Stimulated activated CD8-positive, alpha-beta memory T cell treated with anti-CD3 and anti-CD28 coated beads, Interleukin-7, amount 100 ng/mL, for 4 hours (primary cell): Measurements from ENCODE around the gene AIG1.

ENCODE experiments used
- DNase-seq, 2 donors: peaks; one replicate each; pipeline ENCODE4 v3.0.0-alpha.2; 2020; ENCODE audit warnings: low read depth in 2 of 2

AIG1 gene

DNA sequence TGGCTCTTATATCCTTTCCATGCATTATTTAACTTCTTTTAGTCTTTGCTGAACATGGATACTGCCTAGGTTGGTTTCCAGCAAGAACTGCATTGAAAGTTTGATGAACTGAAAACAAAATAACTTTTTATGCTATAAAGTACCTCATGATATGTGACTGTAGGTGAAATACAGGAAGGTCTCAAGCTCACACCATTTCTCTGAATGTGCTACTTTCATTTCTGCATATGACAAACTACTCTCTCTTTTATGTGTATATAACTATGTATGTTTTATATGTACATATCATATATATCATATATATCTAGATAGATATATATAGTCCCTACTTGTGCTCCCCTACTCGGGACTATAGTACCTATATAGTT, 65.9 kb downstream of the AIG1 start:
- DNase-seq, result no peak

GRCh38 chr6:143127941-143128680, 67.4 kb downstream of the AIG1 start:
- DNase-seq, result no peak

DNA sequence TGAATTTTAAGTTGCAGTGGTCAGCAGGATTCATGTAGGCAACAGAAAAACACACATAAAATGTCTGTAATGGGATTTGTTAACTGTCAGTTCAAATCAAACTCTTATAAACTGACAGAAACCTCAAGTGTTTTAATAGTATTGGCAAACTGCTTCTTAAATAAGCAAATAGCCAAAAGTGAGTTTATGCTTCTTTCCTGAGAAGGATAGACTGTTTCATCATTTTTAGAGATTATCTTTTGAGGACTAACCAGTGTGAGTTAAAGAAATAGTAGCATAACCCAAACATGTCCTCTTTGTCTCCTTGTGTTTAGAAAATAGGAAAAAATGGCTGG, 68.0 kb downstream of the AIG1 start:
- no peak for DNase-seq

GRCh38 chr6:143130928-143131327, 70.2 kb downstream of the AIG1 start:
- no peak for DNase-seq

DNA sequence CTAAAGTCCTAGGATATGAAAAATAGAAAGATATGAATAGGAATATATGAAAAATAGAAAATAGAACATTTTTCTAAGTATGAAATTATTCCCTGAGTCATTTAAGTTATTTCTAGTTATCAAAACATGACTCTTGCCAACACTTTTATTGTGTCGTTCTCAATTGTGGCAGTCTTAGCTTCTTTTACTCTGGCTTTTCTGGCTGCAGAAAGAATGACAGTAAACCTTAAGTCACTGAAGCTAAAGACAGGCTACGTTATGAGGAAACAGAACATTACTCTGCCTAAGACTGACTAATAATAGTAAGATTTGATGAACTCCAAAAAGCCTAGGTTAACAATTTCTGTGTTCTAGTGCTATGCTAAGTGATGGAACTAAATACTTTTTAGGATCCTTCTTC, 74.6 kb downstream of the AIG1 start:
- no peak for DNase-seq

DNA sequence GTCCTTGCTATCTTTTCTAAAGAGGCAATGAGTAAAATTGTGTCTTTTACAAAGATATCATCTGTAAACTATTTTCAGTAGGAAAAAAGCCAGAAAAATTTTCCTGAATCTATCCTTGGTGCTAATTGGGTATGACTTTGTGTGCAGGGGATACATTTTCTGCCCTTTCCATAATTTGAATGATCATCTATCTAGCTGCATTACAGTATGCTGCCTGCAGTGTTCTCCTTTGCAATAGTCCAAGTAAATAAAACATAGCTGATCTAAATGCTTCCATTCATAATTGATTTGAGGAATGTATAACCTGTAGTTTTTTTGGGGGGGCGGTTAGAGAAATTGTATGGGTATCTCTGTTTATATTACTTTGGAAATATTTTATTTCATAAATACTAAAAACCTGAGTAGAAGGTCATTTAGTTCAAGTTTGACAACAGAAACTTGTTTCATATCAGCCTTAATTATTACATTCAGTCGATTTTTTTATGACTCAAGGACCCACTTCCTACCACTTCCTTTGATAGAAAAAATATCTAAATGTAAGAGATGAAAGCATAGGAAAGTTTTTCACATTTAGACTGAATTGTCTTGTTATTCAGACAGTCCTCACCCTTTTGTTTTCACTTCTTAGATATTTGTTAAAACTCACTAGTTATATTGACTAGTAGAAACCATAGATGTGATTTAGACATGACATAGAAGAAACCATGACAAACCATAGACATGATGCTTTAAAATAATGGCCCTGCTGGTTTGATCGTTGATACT, 75.3 kb downstream of the AIG1 start:
- DNase-seq, result no peak

- no peak for DNase-seq
These were observed 76.0 kb downstream of the AIG1 start for GRCh38 chr6:143136647-143137046.

- no peak for DNase-seq
These were observed 78.6 kb downstream of the AIG1 start for GRCh38 chr6:143139239-143139784.

DNA sequence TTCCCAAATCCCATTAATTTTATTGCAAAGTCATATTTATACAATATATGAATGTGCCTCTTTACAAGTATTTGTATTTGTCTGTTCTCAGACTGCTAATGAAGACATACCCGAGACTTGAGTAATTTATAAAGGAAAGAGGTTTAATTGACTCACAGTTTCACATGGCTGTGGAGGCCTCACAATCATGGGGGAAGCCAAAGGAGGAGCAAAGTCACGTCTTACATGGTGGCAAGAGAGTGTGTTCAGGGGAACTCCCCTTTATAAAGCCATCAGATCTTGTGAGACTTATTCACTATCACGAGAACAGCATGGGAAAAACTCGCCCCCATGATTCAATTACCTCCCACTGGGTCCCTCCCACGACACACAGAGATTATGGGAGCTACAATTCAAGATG, 79.2 kb downstream of the AIG1 start:
- peak in 1 of 2 donors; percentile 5 for DNase-seq

- no peak for DNase-seq
These were observed 80.1 kb downstream of the AIG1 start for GRCh38 chr6:143140767-143141166.

DNA sequence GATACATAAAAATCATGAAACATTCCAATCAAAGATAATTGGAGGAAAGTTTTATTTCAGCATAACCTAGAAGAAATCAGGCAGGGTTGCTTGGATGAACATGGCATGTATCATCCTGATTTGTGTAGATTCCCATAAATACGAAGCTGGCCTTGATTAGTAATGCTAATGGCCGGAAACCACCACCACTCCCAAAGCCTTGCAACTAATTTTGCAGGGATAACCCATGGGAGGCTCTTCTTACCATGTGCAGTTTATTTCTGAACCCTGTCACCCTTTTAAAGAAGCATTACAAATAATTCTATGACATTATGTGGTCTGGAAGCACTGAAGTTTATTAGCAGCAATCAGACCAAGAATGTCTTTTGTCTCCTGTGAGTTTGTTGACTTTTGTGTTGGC, 80.8 kb downstream of the AIG1 start:
- no peak for DNase-seq

DNA sequence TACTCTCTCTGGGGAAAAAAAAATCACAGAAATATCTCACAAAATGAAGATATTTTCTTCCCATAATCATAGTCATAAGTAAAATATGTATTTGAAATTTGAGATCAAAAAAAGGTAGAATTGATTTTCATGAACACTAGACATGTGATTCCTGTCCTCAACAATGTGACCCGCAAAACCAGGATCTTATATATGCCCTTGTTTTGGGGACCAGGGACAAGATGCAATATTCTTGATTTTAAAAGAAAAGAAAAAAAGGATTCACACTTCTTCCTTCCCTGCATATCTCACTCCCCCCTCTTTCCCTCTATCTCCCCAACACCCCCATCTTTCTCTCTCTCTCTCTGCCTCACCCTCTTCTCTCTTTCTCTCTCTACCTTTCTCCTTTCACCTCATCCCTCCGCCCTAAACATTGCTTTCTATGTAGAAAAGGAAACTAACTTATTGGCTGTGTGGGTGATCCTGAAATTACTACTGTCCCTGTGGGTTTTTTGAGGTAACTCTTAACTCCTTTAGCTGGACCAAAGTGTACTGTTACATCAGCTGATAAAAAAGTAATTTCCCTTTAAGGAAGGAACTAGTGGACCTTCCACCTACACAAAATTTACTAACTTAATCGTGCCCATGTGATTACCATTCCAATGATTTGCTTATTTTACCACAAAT, 85.6 kb downstream of the AIG1 start:
- no peak for DNase-seq

DNA sequence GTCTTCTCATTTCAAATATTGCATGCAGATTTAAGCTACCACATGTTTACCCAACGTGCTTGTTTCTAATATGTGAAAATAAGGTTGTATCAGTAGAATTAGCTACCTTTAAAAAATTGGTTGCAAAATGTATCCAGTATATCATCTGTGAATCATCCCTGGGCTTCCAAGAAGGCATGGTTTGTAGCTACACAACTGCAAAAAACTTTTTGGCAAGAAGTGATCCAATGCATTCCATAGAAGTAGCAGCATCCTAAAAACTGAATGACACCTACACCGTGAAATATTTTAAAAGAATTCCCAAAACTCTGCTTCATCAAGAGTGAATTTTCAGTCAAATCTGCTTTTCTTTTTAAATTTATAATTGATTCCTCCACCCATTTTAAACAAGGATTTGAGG, 89.1 kb downstream of the AIG1 start:
- no peak for DNase-seq

DNA sequence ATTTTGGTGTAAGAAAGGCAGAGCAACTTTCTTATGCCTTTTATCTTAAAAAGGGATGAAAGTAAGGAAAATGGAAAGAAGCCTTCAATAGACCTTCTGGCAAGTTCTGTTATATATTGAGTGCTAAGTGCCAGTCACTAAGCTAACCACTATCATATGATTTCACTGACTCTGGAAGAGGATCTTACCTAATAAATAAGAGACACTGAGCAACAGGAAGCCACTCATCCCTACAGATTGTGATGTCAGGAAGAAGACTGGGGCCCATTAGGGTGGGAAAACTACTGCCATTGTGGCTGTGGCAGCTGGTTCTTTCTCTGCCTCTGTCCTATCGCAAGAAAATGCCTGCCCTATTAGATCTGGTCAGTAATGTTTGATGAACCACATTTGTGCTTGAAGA, 89.6 kb downstream of the AIG1 start:
- no peak for DNase-seq

- no peak for DNase-seq
These were observed 90.7 kb downstream of the AIG1 start for GRCh38 chr6:143151381-143151780.

GRCh38 chr6:143155681-143156080, 95.0 kb downstream of the AIG1 start:
- no peak for DNase-seq

- DNase-seq, result no peak
These were observed 96.4 kb downstream of the AIG1 start for GRCh38 chr6:143157131-143157530.

GRCh38 chr6:143158113-143158581, 97.5 kb downstream of the AIG1 start:
- DNase-seq, result no peak

DNA sequence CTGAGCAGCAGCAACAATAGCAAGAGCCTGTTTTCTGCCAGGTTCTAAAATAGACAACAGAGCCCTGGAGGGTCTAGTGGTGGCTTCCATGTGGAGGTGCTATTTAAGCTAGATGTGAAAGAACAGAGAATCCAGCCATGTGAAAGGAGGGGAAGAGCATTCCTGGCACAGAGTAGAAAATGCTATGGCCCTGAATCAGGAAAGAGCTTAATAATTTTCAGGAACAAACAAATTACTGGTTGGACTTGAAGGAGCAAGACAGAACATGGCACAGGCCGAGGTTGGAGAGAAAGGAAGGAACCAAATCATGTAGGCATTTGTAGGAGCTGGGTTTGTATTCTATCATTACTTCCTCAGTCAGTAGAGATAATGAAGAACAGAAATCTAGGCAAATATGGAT, 98.3 kb downstream of the AIG1 start:
- DNase-seq, result no peak

GRCh38 chr6:143160015-143160414, 99.3 kb downstream of the AIG1 start:
- DNase-seq, result no peak

GRCh38 chr6:143160439-143161220, 99.9 kb downstream of the AIG1 start:
- no peak for DNase-seq

DNA sequence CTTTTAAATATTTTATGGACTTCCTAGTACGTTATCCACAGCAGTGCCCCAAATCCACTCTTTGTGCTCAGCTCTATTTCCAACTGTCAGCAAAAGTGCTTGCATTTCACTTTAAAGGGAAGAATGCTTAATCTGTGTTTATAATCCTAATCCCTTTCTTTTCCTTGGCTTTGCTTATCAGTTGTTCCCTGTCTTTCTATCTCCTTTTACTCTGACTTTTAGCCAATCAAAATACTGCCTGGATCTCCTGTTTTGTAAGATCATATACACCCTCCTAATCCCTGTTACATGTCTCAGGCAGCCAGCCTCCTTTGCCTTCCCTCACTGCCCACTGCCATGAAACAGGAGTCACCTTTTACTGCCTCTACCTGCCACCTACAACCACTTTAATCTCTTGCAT, 102.9 kb downstream of the AIG1 start:
- no peak for DNase-seq
